Stimulated activated CD8-positive, alpha-beta memory T cell treated with anti-CD3 and anti-CD28 coated beads, Interleukin-12 subunit alpha, Interleukin-12 subunit beta, amount 100 ng/mL, for 24 hours (primary cell): ENCODE results near the gene RBP2.

ENCODE experiments used
- DNase-seq: peaks from one replicate; pipeline ENCODE4 v3.0.0-alpha.2; 2020; ENCODE audit errors: extremely low read depth

The RBP2 gene

DNA sequence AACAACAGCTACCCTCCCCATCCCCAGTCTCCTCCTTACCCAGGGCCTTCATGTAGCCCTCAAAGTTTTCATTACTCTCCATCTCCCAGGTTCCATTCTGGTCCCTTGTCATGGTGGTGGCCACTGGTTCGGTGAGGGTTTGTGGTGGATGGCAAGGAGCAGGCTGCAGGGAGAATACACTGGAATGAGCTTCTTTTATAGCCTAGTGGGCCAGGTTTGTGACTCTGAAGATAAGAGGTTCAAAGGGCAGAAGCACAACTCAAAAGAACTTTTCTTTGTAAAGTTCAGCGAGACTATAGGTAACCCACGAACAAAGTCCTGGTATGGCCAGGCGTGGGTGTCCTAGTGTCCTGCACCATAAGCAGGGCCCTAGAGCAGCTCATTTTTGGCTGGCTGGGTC, at the start of gene RBP2:
RBP2 (minus strand) TSS at position 169 of the 400 bp plus-strand sequence; CDS start at position 112, 57 bp downstream.
- no peak for DNase-seq

DNA sequence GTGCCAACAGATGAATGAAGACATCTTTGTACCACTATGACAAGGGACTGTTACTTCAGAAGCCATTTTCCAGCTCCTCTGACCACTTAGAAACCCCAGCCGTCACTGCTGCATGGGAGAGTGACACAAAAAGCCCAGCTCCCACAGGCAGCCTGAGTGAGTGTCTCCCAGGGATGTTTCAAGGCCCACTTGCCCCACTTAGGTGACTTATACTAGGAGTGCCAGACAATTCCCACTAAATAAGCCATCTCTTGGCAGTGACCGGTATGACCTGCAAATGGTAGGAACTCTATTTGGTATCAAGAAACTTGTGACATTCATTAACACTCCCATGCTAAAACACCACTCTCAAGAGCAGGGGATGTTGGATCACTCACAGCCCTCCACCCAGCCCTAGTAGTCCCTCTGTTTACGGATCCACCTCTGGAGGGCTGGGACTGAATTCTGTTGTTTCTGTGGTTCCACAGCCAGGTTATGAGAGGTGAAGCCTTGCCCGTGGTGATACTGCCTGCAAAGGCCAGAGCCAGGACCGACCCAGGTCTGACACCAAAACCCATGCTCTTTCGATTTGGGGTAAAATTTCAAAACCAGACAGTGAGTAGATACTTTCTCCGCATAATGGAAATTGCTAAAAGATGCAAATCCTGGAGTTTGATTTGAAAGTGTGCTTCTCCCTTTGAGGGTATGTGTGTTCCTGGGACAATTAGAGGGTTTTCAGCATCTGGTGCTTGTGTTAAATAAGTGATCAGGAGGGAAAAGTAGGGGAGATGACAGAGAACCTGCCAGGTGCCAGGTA, 48.7 kb upstream of the RBP2 start:
- DNase-seq: no peak

DNA sequence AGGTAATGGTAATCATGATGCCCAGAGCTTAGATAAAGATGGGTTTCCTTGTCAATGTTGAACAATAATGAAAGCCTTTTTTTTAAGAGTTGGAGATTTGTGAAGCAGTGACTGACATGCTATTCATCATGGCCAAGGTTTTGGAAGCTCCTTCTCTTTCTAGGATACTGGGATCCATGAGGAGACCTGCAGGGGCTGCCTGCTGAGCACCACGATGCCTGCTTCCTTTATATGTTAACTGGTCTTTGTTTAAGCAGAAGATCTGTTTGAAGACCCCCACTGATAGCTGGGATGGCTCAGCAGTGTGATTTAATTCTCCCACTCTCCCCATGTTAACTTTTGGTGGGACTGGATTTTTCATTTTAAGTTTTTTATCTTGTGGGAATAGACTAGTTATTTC, 47.4 kb upstream of the RBP2 start:
- no peak for DNase-seq

DNA sequence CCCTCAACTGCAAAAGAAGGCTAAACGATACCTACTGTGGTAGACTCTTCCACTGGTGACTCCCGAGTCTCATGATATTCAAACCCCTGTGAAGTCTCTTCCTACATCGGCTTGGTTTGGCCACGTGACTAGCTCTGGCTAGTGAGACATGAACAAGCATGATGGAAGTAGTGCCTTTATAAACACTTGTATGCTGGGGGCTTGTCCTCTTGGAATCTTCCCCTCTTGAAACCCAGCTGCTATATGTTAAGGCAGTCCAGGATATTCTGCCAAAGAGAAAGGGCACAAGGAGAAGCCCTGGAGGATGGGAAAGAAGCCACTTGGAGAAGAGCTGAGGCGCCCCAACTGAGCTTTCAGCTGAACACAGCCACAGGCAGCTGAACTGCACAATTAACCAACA, 46.9 kb upstream of the RBP2 start:
- no peak for DNase-seq

DNA sequence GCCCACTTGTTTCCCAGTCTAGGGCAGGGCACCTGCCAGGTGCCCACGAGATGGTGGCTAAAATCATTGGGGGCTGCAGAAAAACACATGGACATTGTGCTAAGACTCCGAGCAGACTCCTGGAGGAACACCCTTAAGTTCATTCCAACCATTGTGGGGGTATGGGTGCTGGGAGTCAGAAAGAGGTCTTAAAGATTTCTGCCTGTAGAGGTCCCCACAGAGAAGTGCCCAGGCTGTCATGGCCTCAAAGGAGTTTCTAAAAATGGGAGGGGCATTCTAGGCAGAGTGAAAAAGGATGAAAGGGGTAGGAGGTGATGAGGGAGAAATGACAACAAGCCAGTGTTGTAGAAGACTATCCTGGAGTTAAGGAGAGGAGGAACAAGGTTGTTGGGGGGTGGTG, 46.1 kb upstream of the RBP2 start:
- DNase-seq: no peak

DNA sequence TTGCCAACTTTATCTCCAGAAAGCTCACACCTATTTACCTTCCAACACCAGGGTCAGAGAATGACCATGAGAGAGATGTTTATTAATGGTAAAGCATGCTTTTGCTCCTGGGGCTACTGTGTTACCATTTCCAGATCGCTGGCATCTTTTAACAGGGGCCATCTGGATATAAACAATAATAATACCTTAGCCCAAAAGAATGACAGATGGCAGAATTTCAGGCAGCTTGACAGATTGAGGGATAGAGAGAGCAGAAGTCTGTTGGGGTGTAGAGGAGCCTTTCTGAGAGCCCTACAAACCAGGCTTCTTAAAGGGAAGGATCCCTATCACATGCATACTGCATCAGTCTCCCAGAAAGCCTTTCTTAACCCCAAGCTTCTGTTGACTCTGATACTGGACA, 45.5 kb upstream of the RBP2 start:
- DNase-seq: no peak

DNA sequence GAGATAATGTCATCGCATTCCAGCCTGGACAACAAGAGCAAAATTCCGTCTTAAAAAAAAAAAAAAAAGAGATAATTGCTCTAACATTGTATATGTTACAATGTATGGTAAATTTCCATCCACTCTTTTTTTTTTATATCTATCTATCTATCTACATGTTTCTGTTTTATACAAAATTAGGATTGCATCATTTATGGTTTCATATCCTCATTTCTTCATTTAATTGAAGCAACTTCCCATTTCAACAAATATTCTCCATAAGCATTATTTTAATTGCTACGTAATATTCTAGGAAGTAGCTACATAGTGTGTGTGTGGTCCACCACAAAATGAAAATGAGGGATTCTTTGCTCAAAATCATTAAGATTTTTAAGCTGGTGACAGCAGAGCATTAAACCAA, 44.8 kb upstream of the RBP2 start:
- no peak for DNase-seq

DNA sequence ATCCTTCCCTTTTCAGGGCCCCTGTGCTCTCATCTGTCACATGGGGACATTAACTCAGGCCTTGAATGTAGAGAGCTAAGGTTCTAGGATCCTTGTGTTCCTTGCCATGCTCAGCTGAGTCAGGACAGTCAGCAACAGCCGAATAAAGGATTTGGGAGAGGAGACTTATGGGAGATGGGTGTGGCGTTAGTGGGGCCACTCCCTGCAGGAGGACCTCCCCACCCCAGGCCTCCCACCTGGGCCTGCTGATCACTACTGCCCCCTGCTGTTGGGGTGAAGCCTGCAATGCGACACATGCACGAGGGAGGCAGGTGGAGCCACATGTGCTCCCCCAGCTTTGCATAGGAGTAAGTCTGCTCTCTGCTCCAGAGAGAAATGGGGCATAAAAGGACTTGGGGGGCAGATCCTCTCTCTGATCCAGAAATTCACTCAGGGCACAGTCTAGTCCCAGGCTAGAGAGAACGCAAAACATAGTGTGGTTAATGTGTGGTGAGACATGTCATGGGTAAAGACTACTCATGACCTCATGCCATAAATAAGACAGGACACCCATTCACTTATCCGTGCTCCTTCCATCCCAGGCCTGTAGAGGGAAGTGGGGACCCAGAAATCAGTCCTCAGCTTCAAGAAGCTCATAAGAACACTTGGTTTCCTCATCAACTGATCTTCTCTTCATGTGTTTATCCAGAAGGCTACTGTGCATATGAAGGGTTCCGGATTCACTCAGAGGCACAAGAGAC, 43.9 kb upstream of the RBP2 start:
- no peak for DNase-seq

DNA sequence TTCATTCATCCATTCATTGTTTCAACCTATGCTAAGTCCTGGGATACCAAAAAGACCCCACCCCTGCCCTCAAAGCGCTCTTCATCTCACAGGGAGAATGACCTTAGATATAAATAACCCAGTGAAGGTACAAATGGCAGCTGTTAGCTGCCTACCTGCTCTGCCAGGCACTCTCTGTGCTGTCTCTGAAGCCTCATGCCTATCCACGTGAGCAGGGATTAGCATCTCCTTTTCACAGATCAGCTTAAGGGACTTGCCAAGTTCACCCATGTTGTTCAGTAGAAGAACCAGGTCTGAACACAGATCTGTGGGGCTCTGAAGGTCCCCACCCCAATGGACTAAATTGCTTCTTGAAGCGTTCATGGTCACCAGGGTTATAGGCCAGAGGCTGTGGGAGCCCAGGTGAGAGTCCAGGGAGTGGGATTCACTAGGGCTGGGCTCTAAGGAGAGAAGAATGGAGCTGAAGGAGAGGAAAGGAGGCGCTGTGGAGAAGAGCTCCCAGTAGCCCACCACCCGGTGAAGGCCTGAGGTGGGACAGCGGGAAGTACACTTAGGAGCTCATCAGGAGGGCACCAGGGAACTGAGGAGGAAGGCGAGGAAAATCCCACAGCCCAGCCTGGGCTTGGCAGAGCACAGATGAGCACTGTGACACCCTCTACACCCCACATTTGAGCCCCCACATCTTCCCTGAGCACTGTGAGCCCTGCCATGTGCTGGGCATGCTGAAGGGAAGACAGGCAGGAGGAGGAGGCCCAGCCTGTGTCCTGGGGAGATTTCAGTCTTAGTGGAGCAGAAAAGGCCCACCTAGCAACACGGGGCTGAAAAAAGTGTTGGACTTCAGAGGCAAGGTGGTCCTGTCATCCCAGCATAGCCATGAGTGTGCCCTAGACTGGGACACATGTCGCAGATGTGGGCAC, 42.9 kb upstream of the RBP2 start:
- no peak for DNase-seq

DNA sequence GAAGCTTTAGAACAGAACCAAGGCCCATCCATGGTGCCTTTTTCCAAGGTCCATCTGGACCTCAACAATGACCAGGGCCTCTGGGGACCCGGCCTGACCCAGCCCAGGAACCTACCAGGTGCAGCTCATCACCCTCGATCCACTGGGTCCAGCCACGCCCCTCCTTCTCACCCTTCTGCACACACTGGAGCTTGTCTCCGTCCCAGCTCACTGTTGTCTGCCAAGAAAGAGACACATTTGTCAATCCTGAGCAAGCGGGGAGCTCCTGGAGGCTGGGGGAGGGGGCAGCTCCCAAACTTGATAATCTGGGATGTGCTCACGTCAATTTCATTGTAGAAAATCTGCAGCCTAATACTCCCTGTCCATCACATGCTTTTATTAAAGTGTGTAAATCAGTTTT, 42.0 kb upstream of the RBP2 start:
- DNase-seq: no peak

DNA sequence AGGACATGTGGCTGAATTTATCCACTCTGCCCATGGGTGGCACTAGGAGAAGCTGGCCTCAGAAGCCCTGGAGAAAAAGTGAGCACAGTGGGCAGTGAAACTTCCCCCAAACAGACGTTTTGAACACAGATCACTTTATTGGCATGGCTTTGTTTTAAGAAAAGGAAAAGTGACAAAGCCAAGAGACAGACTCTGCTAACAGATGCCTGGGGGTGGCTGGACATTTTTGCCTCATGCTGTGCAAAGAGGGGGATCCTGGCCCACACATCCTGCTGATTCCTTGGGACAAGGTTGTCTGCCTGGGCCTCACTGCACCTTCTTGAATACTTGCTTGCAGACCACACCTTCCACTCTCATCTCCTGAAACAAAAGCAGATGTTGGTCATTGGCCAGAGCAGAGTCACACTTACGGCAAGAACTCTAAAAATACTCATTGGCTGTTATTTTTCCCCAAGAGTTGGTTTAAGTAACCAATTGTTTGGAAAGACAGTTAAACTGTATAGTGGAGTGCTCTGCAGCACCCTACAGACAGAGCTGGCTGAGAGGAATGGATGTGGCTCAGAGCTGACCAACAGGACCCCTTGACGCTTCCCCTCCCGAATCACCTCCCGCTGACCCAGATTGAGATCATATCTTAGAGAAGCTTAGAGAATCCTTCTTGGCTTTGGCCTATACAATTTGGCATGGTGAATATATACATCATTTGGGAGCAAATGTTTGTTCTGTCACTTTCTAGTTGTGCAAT, 41.2 kb upstream of the RBP2 start:
- DNase-seq: no peak

DNA sequence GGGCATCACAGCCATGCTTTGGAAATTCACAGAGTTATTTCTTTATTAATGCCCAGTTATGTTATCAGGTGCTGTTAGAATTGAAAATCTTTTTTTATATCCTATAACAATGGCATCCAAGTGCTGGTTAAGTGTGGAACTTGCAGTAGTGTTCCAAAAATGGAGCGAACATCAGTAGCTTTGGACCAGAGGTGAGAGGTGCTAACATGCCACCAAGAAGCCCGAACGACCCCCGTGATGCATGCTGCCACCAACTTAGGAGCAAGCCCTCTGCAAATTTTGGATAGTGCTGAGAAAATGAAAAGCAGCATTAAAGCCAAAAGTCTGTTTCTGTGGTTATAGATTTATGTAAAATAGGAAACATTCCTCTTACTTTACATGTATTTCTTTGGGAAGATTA, 38.4 kb upstream of the RBP2 start:
- DNase-seq: no peak

DNA sequence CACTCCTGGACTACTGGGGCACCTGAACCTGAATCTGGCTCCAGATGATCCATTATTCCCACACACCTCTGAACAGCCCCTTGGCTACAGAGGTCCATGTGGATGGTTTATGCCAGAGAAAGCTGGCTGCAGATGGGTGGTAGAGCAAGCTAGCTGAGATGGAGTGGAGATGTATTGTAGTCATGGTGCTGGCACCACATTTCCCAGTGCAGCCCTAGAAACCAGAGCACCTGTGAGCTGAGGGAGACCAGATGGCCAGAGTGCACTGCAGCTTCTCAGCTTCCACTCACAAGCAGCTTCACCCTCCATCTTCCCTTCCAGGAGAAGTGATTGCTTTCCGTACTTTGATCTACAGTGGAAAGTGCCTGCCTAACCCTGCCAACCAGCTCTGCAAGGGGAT, 33.3 kb upstream of the RBP2 start:
- DNase-seq: no peak

DNA sequence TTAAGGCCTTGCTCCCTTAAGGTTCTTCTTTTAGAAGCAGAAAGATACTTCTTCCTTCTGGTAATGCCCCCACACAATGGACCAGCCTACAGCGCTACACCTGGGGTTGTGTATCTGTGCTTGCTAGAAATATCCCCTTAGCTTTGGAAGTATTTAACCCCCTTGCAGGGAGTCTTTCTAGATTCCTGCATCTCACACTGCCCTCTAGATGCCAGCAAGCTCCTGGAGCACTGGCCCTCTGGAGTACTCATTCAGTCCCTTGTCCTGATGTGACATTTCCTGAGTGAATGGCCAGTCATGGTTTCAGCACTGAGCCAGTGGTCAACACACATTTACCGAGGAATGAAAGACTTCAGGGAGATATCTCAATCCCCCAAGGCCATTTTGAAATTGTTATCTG, 30.4 kb upstream of the RBP2 start:
- no peak for DNase-seq

DNA sequence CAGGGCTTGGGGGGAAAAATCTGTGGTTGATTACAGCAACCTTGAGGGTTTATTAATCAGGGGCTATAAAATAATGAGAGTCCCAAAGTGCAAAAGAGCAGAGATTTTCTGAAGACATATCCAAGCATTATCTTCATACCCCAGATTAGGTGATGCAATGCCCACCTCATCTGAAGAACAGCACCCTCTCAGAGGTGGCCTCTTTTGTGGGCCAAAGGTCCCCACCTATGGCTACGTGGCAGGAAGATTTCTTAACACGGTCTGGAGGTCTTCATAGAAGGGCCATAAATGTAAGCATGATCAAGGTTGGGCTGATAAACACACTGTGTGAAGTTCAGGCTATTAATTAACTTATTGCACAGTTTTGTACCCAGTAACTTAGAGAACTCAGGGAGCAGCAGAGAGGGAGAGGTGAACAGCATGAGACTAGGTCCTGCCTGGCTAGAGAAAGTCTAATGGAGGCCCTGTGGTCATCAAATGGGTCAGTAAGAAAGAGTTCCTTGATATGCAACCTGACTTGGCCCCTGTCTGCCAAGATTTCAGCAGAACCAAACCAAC, 29.6 kb upstream of the RBP2 start:
- DNase-seq: no peak

DNA sequence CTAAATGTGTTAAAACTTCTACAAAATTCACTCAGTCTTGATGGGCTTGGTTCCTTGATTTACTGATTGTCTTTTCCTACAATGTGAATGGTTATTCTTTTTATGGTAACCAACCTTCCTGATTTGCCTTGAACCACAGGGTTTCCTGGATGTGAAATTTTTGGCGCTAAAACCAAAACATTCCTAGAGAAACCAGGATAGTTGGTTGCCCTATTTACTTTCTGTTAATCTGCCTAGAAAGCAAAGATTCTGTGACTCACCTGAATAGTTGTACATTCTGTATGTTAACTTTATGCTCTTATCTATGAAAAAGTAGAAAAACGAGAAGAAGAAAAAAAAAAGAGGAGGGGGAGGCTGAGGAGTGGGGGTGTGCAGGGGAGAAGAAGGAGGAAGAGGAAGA, 23.2 kb upstream of the RBP2 start:
- DNase-seq: no peak

DNA sequence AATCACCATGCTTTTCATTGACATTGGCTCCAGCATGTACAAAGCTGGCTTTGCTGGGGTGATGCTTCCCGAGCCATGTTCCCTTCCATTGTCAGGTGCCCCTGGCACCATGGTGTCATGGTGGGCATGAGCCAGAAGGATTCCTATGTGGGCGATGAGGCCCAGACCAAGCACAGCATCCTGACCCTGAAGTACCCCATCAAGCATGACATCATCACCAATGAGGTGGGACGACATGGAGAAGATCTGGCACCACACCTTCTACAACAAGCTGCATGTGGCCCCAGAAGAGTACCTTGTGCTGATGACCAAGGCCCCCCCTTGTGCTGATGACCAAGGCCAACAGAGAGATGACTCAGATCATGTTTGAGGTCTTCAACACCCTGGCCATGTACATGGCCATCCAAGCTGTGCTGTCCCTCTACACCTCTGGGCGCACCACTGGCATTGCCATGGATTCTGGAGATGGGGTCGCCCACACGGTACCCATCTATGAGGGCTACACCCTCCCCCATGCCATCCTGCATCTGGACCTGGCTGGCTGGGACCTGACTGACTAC, 17.6 kb upstream of the RBP2 start:
- no peak for DNase-seq

DNA sequence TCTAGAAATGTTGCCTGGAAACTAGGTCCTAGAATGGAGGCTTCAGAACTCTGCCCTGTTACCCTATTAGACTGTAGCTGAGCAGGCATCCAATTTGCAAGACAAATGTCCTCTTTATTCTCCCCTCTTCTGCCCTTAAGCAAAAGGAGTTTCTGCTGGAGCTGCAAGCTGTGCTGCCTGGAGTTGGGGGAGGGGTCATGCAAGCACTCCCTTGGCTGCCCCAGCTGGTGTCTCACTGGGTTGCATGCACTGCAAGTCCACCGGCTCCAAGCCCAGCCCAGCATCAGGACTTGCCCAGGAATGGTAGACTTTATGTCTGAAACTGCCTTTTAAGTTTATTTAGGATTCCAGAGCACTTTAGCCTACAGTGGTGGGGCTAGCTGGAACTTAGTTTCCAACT, 15.7 kb upstream of the RBP2 start:
- no peak for DNase-seq

DNA sequence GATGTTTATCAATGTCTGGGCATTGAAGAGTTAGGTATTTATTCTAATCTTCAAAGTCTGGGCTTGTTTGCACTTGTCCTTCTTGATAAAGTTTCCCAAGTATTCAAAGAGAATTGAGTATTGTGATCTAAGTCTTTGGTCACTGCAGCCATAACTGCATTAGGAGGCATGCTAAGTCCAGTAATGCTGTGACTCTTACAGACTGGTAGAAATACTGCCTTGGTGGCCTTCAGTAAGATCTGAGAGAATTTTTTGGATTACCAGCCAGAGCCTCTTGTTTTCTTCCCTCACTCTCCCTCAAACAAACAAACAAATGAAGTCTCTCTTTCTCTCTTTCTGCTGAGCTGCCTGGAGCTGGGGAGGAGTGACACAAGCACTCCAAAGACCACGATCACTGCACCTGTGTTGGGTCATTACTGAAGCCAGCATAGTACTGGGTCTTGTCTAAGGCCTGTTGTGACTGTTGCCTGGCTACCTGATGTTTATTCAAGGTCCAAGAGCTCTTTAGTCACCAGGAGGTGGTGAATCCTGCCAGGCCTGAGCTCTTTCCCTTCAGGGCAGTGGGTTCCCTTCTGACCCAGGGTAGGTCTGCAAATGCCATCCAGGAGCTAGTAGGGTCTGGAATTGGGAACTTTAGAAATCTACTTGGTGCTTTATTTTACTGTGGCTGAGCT, 14.8 kb upstream of the RBP2 start:
- no peak for DNase-seq

DNA sequence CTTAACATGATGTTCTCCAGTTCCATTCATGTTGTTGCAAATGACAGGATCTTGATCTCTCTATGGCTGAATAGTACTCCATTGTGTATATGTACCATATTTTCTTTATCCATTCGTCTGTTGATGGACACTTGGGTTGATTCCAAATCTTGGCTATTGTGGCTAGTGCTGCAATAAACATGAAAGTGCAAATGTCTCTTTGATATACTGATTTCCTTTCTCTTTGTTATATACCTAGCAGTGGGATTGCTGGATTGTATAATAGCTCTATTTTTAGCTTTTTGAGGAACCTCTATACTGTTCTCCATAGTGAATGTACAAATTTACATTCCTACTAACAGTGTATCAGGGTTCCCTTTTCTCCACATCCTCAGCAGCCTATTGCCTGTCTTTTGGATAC, 5.9 kb upstream of the RBP2 start:
- DNase-seq: no peak
